Activated CD4-positive, alpha-beta T cell treated with anti-CD3 and anti-CD28 coated beads, Interleukin-10, Interleukin-2, amounts not matched to agents 100 ng/mL and 50 ng/mL, durations not matched to agents 16 hours and 8 hours (primary cell): ENCODE data around the gene SDK1.

Source experiments
- DNase-seq: peaks from one replicate; pipeline ENCODE4 v3.0.0-alpha.2; 2020

The SDK1 gene

DNA sequence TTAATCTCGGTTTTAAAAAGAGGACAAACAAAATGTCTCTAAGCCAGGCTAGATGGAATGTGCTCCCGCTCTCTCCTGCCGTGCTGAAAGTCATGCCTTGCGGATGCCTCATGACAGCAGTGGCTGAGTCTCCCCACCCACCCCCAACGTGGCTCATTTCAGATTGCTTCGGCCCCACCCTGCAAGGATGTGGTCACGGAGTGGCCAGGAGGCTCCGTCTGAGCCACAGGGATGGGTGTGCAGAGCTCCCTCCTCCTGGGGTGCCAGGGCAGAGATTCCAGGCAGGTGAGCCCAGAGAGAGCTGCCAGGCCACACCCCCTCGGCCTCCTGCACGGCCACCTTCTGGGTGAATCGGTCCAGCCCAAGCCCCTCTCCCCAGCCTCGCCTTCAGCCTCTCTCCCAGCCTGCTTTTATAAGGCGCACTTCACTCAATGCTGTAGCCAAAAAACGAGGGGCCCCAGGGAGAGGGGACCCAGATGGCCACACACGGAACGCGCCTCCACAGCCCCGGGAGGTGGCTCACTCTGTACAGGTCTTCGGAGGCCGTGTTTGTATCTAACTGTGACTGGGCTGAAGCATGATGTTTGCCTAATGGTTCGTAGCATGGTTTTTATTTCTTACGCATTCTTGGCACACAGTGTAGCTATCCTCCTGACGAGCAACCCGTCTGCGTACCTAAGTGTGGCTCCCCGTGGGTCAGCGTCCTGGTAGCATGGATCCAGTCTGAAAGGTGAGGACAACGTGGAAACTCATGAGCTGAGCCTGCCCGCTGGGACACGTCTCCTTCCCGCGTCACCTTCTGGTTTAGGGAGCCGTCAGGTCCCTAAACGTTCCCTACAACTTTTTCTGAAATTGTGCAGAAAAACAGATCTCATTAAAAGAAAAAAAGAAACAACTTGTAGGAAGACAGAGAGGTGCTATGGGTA is 967.3 kb downstream of the SDK1 start:
- no peak for DNase-seq

DNA sequence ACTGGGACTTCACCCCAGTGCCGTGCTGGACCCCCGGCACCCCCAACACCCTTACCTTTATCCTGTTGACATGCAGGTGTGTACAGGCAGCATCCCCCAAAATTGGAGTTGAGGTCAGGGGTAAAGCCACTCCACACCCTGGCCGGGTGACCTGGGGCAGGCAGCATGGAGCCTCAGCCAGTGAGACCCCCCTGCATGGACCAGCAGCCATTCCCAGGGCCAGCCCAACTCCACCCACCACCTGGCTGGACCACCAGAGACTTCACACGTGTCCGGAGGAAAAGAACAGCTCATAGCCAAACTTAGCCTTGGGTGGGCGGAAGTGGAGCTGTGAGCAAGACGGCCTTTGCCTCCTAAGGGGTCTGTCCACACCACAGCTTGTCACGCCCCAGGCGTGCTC is 968.0 kb downstream of the SDK1 start:
- DNase-seq = no peak

DNA sequence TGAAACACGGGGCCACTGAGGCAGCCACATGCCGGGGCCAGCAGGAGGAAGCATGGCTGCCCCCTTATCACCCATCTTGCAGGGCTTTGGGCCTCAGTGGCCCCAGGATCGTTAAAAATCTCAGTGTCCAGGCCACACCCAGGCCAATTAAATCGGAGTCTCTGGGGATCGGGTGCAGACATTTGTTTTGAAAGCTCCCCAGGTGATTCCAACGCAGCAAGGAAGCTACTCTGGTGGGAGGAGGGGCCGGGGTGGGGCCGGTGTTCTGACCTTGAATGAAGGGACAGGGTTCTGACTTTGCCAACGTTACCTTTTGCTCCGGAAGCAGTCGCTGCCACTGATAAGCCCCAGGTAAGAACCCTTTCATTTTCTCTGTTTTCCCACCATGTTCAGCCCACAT is 968.7 kb downstream of the SDK1 start:
- no peak for DNase-seq

DNA sequence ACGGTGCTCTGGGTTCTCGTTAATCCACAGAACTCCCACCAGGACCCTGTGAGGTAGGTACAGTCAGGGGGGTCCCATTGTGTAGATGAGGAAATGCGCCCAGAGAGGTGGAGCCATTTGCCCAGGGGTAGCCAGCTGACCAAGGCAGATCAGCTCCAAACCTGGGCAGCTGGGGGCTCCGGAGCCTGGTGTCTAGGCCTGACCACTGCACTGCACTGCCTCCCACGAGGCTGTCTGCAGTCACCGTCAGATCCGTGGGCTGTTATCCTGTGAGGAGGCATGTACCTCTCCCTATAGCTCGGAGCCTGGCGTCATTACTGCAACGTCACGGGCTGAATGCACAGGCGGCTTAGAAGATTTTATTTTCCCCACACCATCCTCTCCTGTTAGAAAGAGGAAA is 969.2 kb downstream of the SDK1 start:
- DNase-seq = no peak

DNA sequence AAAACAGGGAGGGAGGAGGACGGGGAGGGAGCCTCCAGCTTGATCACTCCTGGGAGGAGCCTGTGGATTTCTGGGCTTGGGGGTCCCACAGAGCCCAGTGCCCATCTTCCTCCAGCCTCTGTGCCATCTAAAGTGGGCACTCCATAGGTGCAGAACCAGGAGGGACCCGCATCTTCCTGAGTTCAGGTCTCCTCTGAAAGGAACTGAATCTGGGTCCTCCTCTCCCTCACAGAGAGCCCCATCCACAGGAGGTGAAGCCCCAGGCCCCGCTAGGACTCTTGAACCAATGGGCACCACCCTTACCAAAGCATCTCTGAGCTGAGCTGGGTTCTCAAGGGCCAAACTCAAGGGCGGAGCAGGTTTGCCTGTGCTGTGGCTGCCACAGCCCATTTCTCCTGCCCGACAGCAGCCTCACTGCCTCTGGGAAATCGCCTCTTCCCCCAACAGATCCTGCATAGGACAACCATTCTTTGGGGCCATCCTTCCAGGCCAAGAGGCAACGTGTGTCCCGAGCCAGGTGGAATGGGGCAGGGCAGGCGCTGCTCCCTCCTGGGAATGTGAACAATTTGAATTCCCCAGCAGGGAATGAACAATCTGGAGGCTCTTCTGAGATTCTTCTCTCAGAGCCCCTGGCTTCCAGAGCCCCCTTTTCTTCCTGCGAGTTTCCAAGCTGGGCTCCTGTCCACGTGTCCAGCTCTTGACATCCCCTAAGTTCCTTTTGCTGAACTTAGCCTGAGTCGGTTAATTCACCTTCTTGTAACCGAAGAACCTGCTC is 970.1 kb downstream of the SDK1 start:
- DNase-seq = no peak

DNA sequence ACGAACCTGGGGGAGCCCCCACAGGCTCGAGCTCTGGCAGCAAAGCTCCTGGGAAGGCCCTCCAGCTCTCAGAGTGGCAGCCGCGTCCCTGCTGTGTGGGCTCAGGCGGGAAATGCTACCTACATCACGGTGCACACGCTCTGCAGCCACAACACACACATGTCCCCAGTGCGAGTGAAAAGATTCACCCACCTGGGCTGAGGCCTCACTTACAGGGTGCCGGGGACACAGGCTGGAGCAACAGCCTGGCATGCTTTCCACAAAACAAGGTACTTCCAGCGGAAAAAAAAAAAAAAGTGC is 970.6 kb downstream of the SDK1 start:
- DNase-seq = no peak

DNA sequence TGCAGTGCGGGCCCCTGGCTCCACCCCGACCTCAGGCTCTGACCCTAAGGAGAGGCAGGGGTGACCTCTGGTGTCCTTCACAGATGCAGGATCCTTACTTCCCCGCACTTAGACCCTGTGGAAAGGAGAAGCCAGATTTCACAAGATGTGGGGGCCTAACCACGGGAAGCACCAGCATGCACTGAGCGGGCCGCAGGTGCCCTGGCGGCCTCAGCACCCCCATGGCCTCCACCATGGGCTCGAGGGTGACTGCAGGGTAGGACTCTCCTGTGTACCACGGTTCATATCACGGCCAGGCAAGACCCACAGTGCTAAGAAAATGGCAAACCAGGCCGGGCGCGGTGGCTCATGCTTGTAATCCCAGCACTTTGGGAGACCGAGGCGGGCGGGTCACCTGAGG is 971.1 kb downstream of the SDK1 start:
- no peak for DNase-seq

DNA sequence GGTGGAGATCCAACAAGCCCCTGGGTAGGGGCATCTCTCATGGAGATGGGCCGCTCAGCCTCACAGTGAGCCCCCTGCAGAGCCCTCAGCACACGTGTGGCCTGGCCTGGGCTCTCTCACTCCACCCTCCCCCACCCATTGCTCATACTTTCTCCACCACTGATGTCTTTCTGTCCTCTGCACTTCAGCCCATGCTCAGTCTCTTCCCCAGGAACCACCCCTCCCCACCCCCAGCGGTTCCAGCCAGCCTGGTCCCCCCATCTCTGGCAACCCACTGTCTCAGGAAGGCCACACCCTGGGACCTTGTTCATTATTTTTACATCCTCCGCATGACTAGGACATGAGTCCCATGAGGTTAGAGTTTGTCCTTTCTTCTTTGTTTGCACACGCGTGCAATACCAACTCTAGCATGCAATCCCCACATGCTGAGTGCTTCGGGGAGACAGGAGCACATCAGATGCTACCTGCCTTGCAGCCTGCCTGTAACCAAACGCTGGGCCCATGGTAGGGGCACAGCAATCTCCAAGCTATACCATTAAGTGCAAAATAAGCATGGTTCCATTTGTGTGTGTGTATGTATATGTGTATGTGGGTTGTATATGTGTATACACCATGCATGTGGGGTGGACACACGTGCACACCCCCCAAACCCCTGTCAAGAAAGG is 972.6 kb downstream of the SDK1 start:
- DNase-seq = no peak

DNA sequence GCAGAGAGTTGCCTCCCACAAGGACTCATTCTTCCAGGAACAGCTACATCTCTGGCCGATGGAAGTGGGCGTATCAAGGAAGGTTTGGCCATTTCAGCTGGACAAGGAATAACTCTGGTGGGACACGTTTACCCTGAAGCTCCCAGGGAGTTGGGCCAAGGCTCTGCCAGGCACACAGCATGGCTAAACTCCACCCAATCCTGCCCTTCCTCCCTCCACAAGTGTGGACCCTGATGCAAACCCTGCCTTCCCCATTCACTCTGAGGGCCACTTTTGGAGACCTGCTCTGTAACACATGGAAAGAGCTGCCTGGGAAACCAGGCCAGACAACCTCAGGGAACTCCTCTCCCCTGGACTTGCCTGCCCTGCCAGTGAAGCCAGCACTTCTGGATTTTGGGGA is 973.2 kb downstream of the SDK1 start:
- DNase-seq = no peak

DNA sequence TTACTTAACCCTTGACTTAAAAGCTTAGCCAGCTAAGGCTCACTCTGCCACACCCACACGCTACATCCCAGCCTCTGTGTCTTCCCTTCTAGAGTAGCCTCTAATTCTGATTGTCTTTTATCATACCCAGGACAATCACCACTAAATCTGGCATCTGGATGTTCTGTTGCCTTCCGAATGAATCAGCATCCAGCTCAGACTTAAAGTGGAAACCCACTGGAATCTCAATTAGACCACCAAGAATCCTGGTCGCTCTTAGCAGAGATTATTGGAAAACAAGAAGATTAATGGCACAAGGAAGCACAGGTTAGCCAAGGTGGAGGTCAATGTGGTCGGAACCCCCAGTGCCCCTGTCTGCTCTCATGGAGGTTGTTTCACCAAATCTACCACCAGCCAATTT is 976.9 kb downstream of the SDK1 start:
- DNase-seq = no peak

DNA sequence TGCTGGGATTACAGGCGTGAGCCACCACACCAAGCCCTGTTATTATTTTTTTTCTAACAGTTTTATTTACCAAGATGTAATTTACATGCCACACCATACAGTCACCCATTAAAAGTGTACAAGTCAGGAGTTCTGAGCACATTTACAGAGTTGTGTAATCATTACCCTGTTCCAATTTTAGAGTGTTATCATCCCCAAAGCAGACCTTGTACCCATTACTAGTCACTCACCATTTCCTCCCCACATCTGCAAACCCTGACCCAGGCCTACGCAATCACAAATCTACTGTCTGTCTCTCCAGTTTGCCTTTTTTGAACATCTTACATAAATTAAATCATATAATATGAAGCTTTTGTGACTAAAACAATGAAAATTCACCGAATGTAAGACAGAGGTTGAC is 978.2 kb downstream of the SDK1 start:
- DNase-seq = no peak

DNA sequence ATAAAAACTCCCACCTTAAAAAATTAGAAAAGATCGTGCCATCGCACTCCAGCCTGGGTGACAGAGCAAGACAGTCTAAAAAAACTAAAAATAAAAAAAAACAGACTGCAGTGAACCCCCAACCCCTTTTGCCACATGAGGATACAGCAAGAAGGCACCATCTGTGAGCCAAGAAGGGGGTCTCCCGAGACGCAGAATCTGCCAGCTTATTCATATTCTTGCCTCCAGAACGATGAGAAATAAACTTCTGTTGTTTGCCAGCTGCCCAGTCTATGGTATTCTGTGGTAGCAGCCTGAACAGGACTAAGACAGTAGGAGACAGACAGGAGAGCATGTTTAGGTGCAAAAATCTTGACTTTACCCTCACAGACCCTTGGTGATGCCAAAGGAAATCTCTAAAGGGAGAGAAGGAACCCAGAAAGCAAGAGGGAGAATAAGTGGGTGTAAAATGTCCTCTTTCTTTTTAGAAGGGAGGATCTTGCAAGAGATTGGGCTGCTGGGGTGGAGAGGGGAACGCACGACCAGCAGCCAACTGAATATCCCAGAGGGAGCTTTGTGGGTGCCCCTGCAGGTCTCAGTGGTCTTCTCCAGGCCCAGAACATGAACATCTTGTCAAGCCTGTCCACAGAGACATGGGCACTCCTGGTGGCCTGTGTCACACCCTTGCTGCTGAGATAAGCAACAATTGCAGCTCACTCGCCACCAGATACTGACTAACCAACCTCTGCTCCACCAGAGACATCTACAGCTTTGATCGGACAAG is 980.4 kb downstream of the SDK1 start:
- no peak for DNase-seq

DNA sequence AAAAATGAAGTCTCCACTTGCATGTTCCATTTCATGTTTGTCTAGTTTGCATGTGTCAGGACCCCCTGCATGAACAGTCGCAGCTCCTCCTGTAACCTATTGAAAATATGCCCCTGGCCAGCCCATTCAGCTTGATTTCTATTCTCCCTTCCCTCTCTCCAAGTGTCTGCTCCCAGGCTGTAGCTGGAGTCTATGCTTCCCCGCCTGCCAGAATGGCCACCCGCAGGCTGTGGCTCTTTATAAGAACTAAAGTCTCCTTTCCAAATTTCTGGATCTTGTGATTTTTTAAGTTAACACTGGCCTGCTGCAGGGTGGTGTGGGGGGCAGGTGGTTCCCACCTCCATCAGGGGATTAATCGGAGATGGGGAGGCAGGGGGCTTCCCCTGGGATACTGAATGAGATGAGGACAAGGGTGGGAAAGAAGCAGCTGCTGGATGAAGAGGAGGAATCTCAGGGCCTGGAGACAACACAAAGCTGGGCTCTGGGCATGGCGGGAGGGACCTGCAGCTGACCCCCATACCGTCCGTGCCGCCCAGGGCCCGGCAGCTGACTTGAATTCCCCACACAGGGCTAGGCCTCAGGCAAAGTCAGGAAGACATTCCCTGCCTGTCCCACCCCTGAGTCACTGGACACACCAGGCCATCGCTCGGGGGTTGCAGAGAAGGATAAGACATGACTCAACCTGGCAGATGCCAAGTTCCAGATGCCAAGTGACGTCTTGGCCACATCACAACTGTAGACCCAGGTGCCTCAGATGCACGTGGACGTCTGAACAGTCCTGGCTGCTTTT is 981.6 kb downstream of the SDK1 start:
- DNase-seq = no peak

DNA sequence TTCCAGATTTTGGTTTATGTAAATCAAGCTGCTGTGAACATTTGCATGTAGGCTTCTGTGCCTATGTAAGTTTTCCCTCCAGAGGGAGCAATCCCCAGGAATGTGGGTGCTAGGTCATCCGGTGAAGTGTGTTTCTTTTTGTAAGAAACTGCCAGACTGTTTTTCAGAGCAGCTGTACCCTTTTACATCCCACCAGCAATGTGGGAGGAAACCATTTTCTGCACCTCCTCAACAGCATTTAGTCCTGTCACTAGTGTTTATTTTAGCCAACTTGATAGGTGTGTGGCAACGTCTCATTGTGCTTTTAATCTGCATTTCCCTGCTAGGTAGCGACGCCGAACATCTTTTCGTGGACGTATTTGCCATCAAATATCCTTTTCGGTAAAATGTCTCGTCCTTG is 985.3 kb downstream of the SDK1 start:
- DNase-seq = no peak

DNA sequence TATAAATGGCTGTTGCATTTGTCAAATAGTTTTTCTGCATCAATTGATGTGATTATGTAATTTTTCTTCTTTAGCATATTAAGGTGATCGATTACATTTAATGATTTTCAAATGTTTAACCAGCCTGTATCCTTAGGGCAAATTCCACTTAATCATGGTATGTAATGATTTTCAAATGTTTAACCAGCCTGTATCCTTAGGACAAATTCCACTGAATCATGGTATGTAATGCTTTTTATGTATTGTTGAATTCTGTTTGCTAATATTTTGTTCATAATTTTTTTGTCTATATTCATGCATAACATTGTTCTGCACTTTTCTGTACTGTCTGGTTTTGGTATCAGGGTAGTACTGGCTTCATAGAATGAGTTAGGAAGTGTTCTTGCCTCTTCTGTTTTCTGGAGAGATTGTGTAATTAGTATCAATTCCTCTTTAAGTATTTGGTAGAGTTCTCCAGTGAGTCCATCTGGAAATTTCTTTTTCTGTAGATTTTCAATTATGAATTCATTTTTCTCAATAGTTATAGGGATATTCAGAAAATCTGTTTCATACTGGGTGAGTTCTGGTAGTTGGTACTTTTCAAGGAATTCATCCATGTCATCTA is 987.8 kb downstream of the SDK1 start:
- DNase-seq = no peak

DNA sequence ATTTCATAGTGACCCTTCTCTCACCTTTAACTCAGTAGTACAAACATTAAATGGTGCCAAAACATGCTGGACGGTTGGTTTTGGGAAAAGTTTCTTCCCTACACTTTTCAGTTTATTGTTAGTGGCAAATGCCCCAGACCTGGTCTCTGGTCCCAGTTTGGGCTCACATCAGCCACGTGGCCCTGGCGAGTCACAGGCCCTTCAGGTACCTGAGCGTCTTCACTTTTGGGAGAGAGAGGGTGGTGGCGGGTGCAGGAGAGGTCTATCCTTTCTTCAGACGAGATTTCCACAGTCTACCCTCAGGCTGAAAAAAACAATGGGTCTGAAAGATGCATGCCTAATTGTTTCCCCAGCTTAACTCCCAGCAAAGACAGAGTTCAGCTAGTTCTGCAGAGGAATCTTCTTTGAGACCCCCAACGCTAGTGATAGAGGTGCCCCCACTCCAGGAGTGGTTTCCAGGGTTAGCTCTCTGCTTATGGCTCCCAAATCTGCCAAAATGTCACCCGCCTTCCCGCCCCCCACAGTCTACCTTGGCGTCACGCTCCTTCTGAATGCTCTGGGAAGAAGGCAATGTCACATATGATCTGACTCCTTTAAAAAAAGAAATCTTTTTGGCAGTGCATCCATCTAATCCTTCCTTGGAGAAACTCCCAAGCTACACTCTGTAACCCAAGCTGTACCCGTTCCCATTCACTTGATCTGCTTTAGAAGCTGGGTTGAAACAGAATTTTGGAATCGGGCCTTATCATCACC is 996.3 kb downstream of the SDK1 start:
- no peak for DNase-seq

DNA sequence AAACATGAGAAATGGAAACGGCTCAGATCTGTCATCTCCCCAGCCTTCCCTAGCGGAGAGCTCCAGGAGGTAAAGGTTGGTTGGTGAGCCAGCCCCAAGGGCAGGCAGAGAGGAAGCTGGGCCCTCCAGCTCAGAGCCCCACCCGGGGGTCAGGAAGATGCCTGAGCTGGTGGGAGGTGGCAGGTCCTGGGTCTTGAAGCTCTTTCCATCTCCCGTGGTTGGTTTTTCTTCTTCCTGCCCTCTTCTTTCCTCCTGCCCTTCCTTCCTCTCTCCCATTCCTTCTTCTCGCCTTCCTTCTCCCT is 996.8 kb downstream of the SDK1 start:
- no peak for DNase-seq

DNA sequence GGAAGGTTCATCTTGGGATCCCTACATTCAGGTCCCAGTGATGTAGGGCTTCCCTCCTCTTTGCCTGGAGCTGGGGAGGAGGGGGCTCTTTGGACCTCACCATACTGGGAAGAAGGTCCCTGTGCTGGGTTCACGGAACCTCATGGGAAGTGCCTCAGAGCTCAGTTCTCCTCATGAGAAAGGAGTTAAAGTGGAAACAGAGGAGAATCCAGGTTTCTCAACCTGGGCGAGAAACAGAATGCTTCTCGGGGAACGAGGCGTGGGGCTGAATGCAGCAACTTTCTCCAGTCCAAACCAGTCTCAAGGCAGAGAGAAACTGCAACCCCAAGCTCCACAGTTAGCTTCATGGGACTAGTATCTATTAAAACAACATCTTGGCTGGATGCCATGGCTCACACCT is 998.4 kb downstream of the SDK1 start:
- no peak for DNase-seq

DNA sequence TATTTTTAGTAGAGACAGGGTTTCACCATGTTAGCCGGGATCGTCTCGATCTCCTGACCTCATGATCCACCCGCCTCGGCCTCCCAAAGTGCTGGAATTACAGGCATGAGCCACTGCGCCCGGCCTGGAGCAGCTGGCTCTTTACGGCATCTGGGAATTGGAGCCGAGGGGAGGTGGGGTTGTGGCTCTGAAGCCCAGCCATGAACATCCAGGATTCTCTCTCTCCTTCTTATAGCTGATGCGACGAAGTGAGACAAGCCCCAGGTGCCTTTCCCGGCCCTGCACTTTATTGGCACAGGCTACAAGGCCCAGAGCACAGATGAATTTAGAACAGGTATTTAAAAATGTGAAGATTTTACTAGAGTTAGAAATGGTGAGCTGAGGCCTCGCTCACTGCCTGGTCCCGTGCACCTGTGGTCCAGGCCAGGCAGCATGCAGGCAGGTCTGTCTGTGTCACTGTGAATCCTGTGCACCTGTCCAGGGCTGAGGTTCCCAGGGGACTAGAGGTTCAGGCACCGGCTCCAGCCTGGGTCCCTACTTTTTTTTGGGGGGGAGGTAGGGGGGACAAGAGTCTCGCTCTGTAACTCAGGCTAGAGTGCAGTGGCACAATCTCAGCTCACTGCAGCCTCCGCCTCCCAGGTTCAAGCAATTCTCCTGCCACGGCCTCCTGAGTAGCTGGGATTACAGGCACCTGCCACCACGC is 1001.3 kb downstream of the SDK1 start:
- DNase-seq = no peak

DNA sequence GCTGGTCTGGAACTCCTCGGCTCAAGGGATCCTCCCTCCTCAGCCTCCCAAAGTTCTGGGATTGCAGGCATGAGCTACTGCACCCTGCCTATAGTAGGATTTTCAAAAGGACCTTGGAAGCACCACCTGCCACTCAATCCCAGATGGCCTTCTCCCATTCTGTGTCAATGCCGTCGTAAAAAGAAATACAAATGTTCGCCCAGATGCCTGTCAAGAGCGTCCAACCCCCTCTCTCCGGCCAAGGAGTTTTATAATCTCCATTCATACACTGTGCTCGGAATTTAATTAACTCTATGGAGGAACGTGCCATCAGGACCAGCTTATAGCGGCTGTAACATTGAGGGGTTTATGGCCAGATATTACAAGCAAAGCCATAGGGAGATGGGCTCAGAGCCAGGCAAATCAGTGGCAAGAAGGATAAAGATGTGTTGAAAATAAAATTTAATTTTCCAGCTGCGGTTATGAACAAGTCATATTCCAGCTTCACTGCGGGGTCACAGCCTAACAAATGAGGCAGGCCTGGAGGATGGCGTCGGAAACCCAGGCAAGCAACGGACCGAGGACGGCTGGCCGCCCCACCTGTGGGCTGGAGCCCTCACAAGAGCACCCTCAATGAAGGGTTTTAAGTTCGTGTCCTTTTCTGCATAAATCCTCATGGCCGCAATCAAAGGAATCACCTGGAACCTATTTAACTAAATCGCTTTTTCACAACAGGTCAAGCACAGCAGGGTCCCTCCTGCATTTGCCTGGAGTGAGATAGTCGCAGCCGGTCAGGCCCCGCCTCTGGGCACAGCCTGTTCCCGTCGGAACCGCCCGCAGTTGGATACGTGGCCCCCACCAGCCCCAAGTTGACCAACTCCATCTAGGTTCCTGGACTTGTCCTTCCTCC is 1006.5 kb downstream of the SDK1 start:
- no peak for DNase-seq
